ENCODE results near the gene TNFAIP2.
"Not testable (repeated sequence)": the region's sequence is repeated elsewhere in the genome, so short reads cannot be mapped to it uniquely, and the experiment has no call there.

Gene TNFAIP2

GRCh38 chr14:103107941-103108748 is 15.1 kb upstream of the TNFAIP2 start:
- DNase-seq = no peak

GRCh38 chr14:103108749-103109207 is 14.5 kb upstream of the TNFAIP2 start:
- no peak for DNase-seq

GRCh38 chr14:103109535-103110441 is 13.5 kb upstream of the TNFAIP2 start:
- DNase-seq = no peak

- DNase-seq = no peak
Measured at GRCh38 chr14:103110681-103111231, 12.5 kb upstream of the TNFAIP2 start.

GRCh38 chr14:103111232-103111868 is 11.9 kb upstream of the TNFAIP2 start:
- no peak for DNase-seq

- DNase-seq = no peak
Measured at GRCh38 chr14:103112400-103113243, 10.6 kb upstream of the TNFAIP2 start.

GRCh38 chr14:103113303-103113702 is 10.0 kb upstream of the TNFAIP2 start:
- no peak for DNase-seq

GRCh38 chr14:103113774-103114173 is 9.5 kb upstream of the TNFAIP2 start:
- DNase-seq = no peak

- not testable (repeated sequence) for DNase-seq
Measured at GRCh38 chr14:103115086-103115679, 8.1 kb upstream of the TNFAIP2 start.

- no peak for DNase-seq
Measured at GRCh38 chr14:103115845-103116572, 7.3 kb upstream of the TNFAIP2 start.

GRCh38 chr14:103116636-103117035 is 6.6 kb upstream of the TNFAIP2 start:
- DNase-seq = no peak

GRCh38 chr14:103117499-103117898 is 5.8 kb upstream of the TNFAIP2 start:
- DNase-seq = not testable (repeated sequence)

- DNase-seq = no peak
Measured at GRCh38 chr14:103118018-103118662, 5.1 kb upstream of the TNFAIP2 start.

- DNase-seq = no peak
Measured at GRCh38 chr14:103118663-103119404, 4.4 kb upstream of the TNFAIP2 start.

GRCh38 chr14:103119527-103119926 is 3.7 kb upstream of the TNFAIP2 start:
- DNase-seq = not testable (repeated sequence)

- DNase-seq = no peak
Measured at GRCh38 chr14:103121121-103121845, 2.0 kb upstream of the TNFAIP2 start.

- DNase-seq = no peak
Measured at GRCh38 chr14:103121846-103122584, 1.2 kb upstream of the TNFAIP2 start.

GRCh38 chr14:103122585-103122946 is 695 bp upstream of the TNFAIP2 start:
- no peak for DNase-seq
